GM19452 (cell line): ENCODE results near the gene YIF1B.
"Not testable (repeated sequence)": the region's sequence is repeated elsewhere in the genome, so short reads cannot be mapped to it uniquely, and the experiment has no call there.

Experiments
- ATAC-seq: cut with Tn5 transposase; IDR thresholded peaks from one replicate; pipeline ENCODE4 v1.9.1; 2021; ENCODE audit not compliant: unreplicated experiment

YIF1B gene

GRCh38 chr19:38277969-38278680 lies 37.6 kb downstream of the YIF1B start:
- no peak for ATAC-seq

GRCh38 chr19:38277549-38277948 lies 38.2 kb downstream of the YIF1B start:
- ATAC-seq, result no peak

- ATAC-seq, result no peak
Measured at GRCh38 chr19:38276942-38277517, 38.7 kb downstream of the YIF1B start.

GRCh38 chr19:38274739-38275138 lies 41.0 kb downstream of the YIF1B start:
- no peak for ATAC-seq

- ATAC-seq, result no peak
Measured at GRCh38 chr19:38273499-38273898, 42.2 kb downstream of the YIF1B start.

- ATAC-seq, result no peak
Measured at GRCh38 chr19:38270587-38271167, 45.1 kb downstream of the YIF1B start.

GRCh38 chr19:38268539-38268938 lies 47.2 kb downstream of the YIF1B start:
- ATAC-seq, result no peak

- no peak for ATAC-seq
Measured at GRCh38 chr19:38267761-38268483, 47.8 kb downstream of the YIF1B start.

- ATAC-seq, result no peak
Measured at GRCh38 chr19:38266981-38267597, 48.7 kb downstream of the YIF1B start.

GRCh38 chr19:38265921-38266429 lies 49.8 kb downstream of the YIF1B start:
- ATAC-seq, result no peak

GRCh38 chr19:38265213-38265861 lies 50.4 kb downstream of the YIF1B start:
- no peak for ATAC-seq

- ATAC-seq, result no peak
Measured at GRCh38 chr19:38264486-38265212, 51.1 kb downstream of the YIF1B start, which contains the start of gene SPINT2. Gene SPINT2 (plus strand): TSS chr19:38264573. CDS start chr19:38264893, 320 bp downstream.

- no peak for ATAC-seq
Measured at GRCh38 chr19:38263689-38264485, 51.9 kb downstream of the YIF1B start.

- no peak for ATAC-seq
Measured at GRCh38 chr19:38262585-38263268, 53.0 kb downstream of the YIF1B start.

- not testable (repeated sequence) for ATAC-seq
Measured at GRCh38 chr19:38261942-38262341, 53.8 kb downstream of the YIF1B start.

- no peak for ATAC-seq
Measured at GRCh38 chr19:38255383-38256014, 60.2 kb downstream of the YIF1B start.

- no peak for ATAC-seq
Measured at GRCh38 chr19:38253788-38254187, 62.0 kb downstream of the YIF1B start.
